ENCODE results near the gene ZNF469.

GRCh38 chr16:88345031-88345720 is 37.6 kb upstream of the ZNF469 start:
- no peak for TF ChIP-seq EZH2 (IDR thresholded peaks at IDR 0.05; ENCODE audit: borderline replicate concordance, insufficient read depth, low read length, poor library complexity, severe bottlenecking)
- TF ChIP-seq EP300 (conservative IDR thresholded peaks at IDR 0.05; ENCODE audit: poor library complexity, severe bottlenecking) = no peak
- TF ChIP-seq, protein P1, sequence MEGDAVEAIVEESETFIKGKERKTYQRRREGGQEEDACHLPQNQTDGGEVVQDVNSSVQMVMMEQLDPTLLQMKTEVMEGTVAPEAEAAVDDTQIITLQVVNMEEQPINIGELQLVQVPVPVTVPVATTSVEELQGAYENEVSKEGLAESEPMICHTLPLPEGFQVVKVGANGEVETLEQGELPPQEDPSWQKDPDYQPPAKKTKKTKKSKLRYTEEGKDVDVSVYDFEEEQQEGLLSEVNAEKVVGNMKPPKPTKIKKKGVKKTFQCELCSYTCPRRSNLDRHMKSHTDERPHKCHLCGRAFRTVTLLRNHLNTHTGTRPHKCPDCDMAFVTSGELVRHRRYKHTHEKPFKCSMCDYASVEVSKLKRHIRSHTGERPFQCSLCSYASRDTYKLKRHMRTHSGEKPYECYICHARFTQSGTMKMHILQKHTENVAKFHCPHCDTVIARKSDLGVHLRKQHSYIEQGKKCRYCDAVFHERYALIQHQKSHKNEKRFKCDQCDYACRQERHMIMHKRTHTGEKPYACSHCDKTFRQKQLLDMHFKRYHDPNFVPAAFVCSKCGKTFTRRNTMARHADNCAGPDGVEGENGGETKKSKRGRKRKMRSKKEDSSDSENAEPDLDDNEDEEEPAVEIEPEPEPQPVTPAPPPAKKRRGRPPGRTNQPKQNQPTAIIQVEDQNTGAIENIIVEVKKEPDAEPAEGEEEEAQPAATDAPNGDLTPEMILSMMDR (IDR thresholded peaks at IDR 0.05; ENCODE audit: poor library complexity, severe bottlenecking) = no peak

Data from neural cell (in vitro differentiated cells).